BE2C (cell line): Measurements from ENCODE around the gene SPDYE4. TPM values are rescaled to one million over a fixed set of nuclear protein-coding genes. Genes with fewer than 3 reads are reported as not detected.
"Not testable (repeated sequence)": the region's sequence is repeated elsewhere in the genome, so short reads cannot be mapped to it uniquely, and the experiment has no call there.

Experiments
- DNase-seq: peaks from one replicate; pipeline ENCODE4 v3.0.0-alpha.2; 2020
- H3K27me3 ChIP-seq: fragments of 250-450 bp; sonication (Bioruptor Pico); 2 replicates; pipeline ENCODE4 v1.5.1; 2020; ENCODE audit warnings: mild to moderate bottlenecking
- H3K36me3 ChIP-seq: fragments of 250-450 bp; sonication (Bioruptor Pico); 2 replicates; pipeline ENCODE4 v1.5.1; 2020; ENCODE audit warnings: mild to moderate bottlenecking
- H3K4me1 ChIP-seq: fragments of 250-450 bp; sonication (Bioruptor Pico); 2 replicates; pipeline ENCODE4 v1.5.1; 2020
- H3K4me3 ChIP-seq: 2 replicates; pipeline ENCODE4 v1.5.1; 2011; ENCODE audit warnings: low read depth, low read length
- H3K9me3 ChIP-seq: fragments of 250-450 bp; sonication (Bioruptor Pico); 2 replicates; pipeline ENCODE4 v1.5.1; 2020
- CTCF ChIP-seq: IDR thresholded peaks from 2 replicates; pipeline ENCODE4 v1.5.1; 2012; ENCODE audit warnings: mild to moderate bottlenecking, low read depth, low read length
- polyA plus RNA-seq: library from polyadenylated mRNA; unstranded; fragments of >200 nt; gene quantifications from one replicate; pipeline ENCODE4 v1.2.1, GENCODE V29; 2012; ENCODE audit warnings: low read depth, missing spikeins; ENCODE audit not compliant: insufficient read length, insufficient read depth

The SPDYE4 gene
- not detected for polyA plus RNA-seq

GRCh38 chr17:8758137-8758596 lies at the start of gene SPDYE4:
SPDYE4 (minus strand) TSS chr17:8758546; CDS start chr17:8758382, 164 bp downstream.
- no peak for TF ChIP-seq CTCF
- no peak for DNase-seq
- H3K4me1 ChIP-seq = no peaks in the 10 kb centered on the region
- no peaks in the 10 kb centered on the region for H3K36me3 ChIP-seq
- H3K4me3 ChIP-seq = no peak within 1 kb of the TSS
- H3K27me3 ChIP-seq = peaks cover 6% of the 10 kb centered on the region
- no peaks in the 10 kb centered on the region for H3K9me3 ChIP-seq

- no peak for TF ChIP-seq CTCF
- no peaks in the 10 kb centered on the region for H3K4me1 ChIP-seq
- DNase-seq = no peak
- no peak overlapping the region for H3K4me3 ChIP-seq
- no peaks in the 10 kb centered on the region for H3K9me3 ChIP-seq
- H3K36me3 ChIP-seq = no peaks in the 10 kb centered on the region
- no peaks in the 10 kb centered on the region for H3K27me3 ChIP-seq
These were observed 48.7 kb upstream of the SPDYE4 start for GRCh38 chr17:8806926-8807550.

GRCh38 chr17:8806253-8806925 lies 48.0 kb upstream of the SPDYE4 start:
- H3K4me1 ChIP-seq = no peaks in the 10 kb centered on the region
- no peaks in the 10 kb centered on the region for H3K9me3 ChIP-seq
- H3K4me3 ChIP-seq = no peak overlapping the region
- no peaks in the 10 kb centered on the region for H3K27me3 ChIP-seq
- no peak for DNase-seq
- no peaks in the 10 kb centered on the region for H3K36me3 ChIP-seq
- no peak for TF ChIP-seq CTCF

- not testable (repeated sequence) for H3K4me1 ChIP-seq, H3K4me3 ChIP-seq, H3K36me3 ChIP-seq, H3K27me3 ChIP-seq, DNase-seq, H3K9me3 ChIP-seq
These were observed 47.0 kb upstream of the SPDYE4 start for GRCh38 chr17:8805396-8805795.

GRCh38 chr17:8803531-8804420 lies 45.4 kb upstream of the SPDYE4 start:
- no peak overlapping the region for H3K4me3 ChIP-seq
- no peak for TF ChIP-seq CTCF
- H3K27me3 ChIP-seq = no peaks in the 10 kb centered on the region
- no peaks in the 10 kb centered on the region for H3K9me3 ChIP-seq
- H3K36me3 ChIP-seq = no peaks in the 10 kb centered on the region
- H3K4me1 ChIP-seq = no peaks in the 10 kb centered on the region
- DNase-seq = no peak

GRCh38 chr17:8801135-8801840 lies 42.9 kb upstream of the SPDYE4 start:
- DNase-seq = no peak
- no peak for TF ChIP-seq CTCF

More at GRCh38 chr17:8801135-8801840, 42.9 kb upstream of the SPDYE4 start:
- Histone ChIP-seq H3K36me3 (no peaks in the 10 kb centered on the region), H3K4me1 (no peaks in the 10 kb centered on the region), H3K9me3 (no peaks in the 10 kb centered on the region), H3K4me3 (no peak overlapping the region), H3K27me3 (no peaks in the 10 kb centered on the region)
